Activated B cell treated with CpG ODN at 0.5 μM for 24 hours (primary cell): ENCODE measurements around the gene SLAMF9. TPM values are rescaled to one million over a fixed set of nuclear protein-coding genes. Genes with fewer than 3 reads are reported as not detected.
A peak's percentile ranks its signal among the peaks of the same experiment; 100 is the strongest.

Source experiments
- ATAC-seq: fragments of 200-7000 bp; cut with Tn5 transposase; one replicate; pipeline ENCODE4 v1.10.0; 2021; ENCODE audit warnings: low read depth, mild to moderate bottlenecking, moderate library complexity
- CTCF ChIA-PET: fragments of 350-600 bp; sonication (Branson Sonifier 250); formaldehyde crosslinking; loops from one replicate; lab custom pipeline; 2021; ENCODE audit warnings: antibody characterized with exemption; lab: Charles Lee
- POLR2A ChIA-PET: fragments of 350-600 bp; sonication (Branson Sonifier 250); formaldehyde crosslinking; loops from one replicate; lab custom pipeline; 2021; ENCODE audit warnings: antibody characterized with exemption; lab: Charles Lee
- DNase-seq: peaks from one replicate; pipeline ENCODE4 v3.0.0; 2022
- H3K27ac Mint-ChIP-seq: one replicate; pipeline ENCODE4 v1.8.0; 2020; ENCODE audit warnings: mixed read lengths
- H3K27me3 Mint-ChIP-seq: one replicate; pipeline ENCODE4 v1.8.0; 2021; ENCODE audit warnings: mixed read lengths
- H3K36me3 Mint-ChIP-seq: one replicate; pipeline ENCODE4 v1.8.0; 2021; ENCODE audit warnings: low read depth, mixed read lengths
- H3K4me1 Mint-ChIP-seq: one replicate; pipeline ENCODE4 v1.8.0; 2021; ENCODE audit warnings: mixed read lengths
- H3K4me3 Mint-ChIP-seq: one replicate; pipeline ENCODE4 v1.8.0; 2020; ENCODE audit warnings: mild to moderate bottlenecking, mixed read lengths
- H3K9me3 Mint-ChIP-seq: one replicate; pipeline ENCODE4 v1.8.0; 2020; ENCODE audit warnings: mixed read lengths
- intact Hi-C: fragments of 100-400 bp; cut with micrococcal nuclease; formaldehyde crosslinking; loops from one replicate; pipeline ENCODE4 v1.15.1; 2024
- total RNA-seq: library from RNA; stranded (reverse); gene quantifications from 2 replicates; pipeline ENCODE4 v1.2.3, GENCODE V29; 2022
- TF ChIP-seq, protein P1 (sequence below): fragments of 200-600 bp; IDR thresholded peaks from one replicate; pipeline ENCODE4 v1.8.0; 2022; ENCODE audit warnings: antibody characterized with exemption, mild to moderate bottlenecking

The SLAMF9 gene
- total RNA-seq, 1 donor from 2014 or later = not detected

- ChIA-PET POLR2A (interaction anchor here (0.9 to 3.0 kb wide), 2 partner anchors 14 to 21 kb away, joined by 3 to 12 read pairs; partner anchors contain the start of gene TAGLN2), CTCF (interaction anchor here (0.8 to 1.7 kb wide), 3 partner anchors 55 to 147 kb away, joined by 4 to 7 read pairs (median 4); no protein-coding TSS in a partner anchor)
- H3K4me3 Mint-ChIP-seq = peak within 1 kb of the TSS; percentile 65
- peaks cover 42% of the 10 kb centered on the region for H3K27me3 Mint-ChIP-seq
- TF ChIP-seq, protein P1, sequence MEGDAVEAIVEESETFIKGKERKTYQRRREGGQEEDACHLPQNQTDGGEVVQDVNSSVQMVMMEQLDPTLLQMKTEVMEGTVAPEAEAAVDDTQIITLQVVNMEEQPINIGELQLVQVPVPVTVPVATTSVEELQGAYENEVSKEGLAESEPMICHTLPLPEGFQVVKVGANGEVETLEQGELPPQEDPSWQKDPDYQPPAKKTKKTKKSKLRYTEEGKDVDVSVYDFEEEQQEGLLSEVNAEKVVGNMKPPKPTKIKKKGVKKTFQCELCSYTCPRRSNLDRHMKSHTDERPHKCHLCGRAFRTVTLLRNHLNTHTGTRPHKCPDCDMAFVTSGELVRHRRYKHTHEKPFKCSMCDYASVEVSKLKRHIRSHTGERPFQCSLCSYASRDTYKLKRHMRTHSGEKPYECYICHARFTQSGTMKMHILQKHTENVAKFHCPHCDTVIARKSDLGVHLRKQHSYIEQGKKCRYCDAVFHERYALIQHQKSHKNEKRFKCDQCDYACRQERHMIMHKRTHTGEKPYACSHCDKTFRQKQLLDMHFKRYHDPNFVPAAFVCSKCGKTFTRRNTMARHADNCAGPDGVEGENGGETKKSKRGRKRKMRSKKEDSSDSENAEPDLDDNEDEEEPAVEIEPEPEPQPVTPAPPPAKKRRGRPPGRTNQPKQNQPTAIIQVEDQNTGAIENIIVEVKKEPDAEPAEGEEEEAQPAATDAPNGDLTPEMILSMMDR = no peak
- DNase-seq (peak; percentile 58), ATAC-seq (peak; percentile 95)
- peaks cover 11% of the 10 kb centered on the region for H3K4me1 Mint-ChIP-seq
- H3K27ac Mint-ChIP-seq = no peak within 1 kb of the TSS
- intact Hi-C loops = no loop called here
- no peaks in the 10 kb centered on the region for H3K36me3 Mint-ChIP-seq
- no peaks in the 10 kb centered on the region for H3K9me3 Mint-ChIP-seq
These were observed 8.4 kb downstream of the SLAMF9 start, which contains the start of gene IGSF9 for GRCh38 chr1:159945483-159946241. Gene IGSF9 (minus strand): TSS chr1:159945613. CDS start chr1:159943454, 2,159 bp downstream.

DNA sequence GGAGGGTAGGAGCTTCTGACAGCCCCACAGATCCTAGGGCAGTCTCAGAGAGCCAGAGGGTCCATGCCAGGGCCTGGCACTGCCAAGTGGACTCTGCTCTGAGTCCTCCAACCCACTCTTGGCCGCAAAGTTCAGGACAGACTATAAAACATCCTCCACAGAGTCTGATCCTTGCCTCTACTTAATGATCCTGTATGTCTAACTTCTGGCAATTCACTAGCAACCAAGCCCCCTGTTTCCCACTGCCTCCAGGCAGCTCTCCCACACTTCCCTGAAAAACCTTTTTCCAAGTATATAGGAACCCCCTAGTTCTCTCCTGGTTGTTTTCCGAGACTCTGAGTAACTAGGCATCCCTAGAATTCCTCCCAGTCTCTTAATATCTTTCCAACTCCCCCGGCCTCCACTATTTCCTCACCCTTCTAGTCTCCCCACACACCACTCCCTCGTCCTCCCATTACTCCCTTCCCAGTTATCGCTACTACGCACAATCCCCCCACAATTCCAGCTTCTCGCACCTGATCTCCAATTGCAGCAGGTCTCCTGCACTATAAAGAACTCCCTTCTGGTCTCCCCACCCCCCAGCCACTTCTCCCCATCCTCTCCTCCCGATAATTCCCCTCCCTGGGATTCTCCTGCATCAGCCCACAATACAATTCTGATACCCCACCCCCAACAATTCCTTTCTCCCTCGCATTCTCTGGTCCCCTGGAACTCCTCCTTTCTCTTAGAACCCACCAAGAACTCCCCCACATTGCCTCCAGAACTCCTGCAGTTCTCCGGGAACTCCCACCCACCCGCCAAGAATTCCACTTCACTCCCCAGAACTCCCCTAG, 9.2 kb downstream of the SLAMF9 start:
- DNase-seq (no peak), ATAC-seq (no peak)
- TF ChIP-seq, protein P1 = no peak
- H3K27ac Mint-ChIP-seq = no peak overlapping the region
- H3K4me1 Mint-ChIP-seq = peaks cover 14% of the 10 kb centered on the region
- peaks cover 36% of the 10 kb centered on the region for H3K27me3 Mint-ChIP-seq
- no peaks in the 10 kb centered on the region for H3K9me3 Mint-ChIP-seq
- H3K4me3 Mint-ChIP-seq = peak overlapping the region; percentile 65
- intact Hi-C loops = no loop called here
- CTCF ChIA-PET = interaction anchor here (1.0 to 1.7 kb wide), 2 partner anchors 55 to 146 kb away, joined by 4 to 7 read pairs; no protein-coding TSS in a partner anchor
- no peaks in the 10 kb centered on the region for H3K36me3 Mint-ChIP-seq
- POLR2A ChIA-PET = interaction anchor here (3.0 kb wide), 1 partner anchor 20 kb away, joined by 12 read pairs; the partner anchor contains the start of gene TAGLN2

- Mint-ChIP-seq H3K27ac (no peak overlapping the region), H3K36me3 (no peaks in the 10 kb centered on the region), H3K4me1 (peaks cover 18% of the 10 kb centered on the region), H3K9me3 (no peaks in the 10 kb centered on the region), H3K27me3 (peaks cover 34% of the 10 kb centered on the region), H3K4me3 (no peak overlapping the region)
- ChIA-PET POLR2A (interaction anchor here (3.0 kb wide), 1 partner anchor 19 kb away, joined by 12 read pairs; the partner anchor contains the start of gene TAGLN2), CTCF (no interaction called here)
- TF ChIP-seq, protein P1 = no peak
- DNase-seq (no peak), ATAC-seq (no peak)
- intact Hi-C loops = no loop called here
These were observed 10.0 kb downstream of the SLAMF9 start for GRCh38 chr1:159943908-159944622.

DNA sequence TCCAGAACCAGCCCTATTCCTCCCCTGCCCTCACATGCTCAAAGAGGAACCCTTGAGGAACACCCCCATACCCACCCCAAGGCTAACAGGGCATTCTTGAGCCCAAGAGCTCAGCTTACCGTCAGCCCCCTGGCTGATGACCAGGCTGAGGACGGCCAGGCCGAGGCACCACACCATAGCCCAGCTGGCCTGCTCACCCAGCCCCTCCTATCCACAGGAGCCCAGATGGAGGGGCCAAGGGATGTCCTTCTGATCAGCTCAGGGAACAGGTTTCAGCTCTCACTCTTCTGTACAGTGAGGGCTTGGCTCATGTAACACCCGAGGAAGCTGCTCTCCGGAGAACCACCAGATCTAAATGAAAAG, 10.8 kb downstream of the SLAMF9 start:
- POLR2A ChIA-PET = no interaction called here
- Mint-ChIP-seq H3K4me3 (no peak overlapping the region), H3K36me3 (no peaks in the 10 kb centered on the region), H3K27me3 (peaks cover 34% of the 10 kb centered on the region), H3K4me1 (peaks cover 26% of the 10 kb centered on the region), H3K27ac (no peak overlapping the region), H3K9me3 (no peaks in the 10 kb centered on the region)
- no peak for ATAC-seq
- CTCF ChIA-PET = no interaction called here
- intact Hi-C loops = no loop called here
- TF ChIP-seq, protein P1 = no peak
- no peak for DNase-seq
